T-helper 2 cell (primary cell): ENCODE results near the gene ADIPOR2.
"Not testable (repeated sequence)": the region's sequence is repeated elsewhere in the genome, so short reads cannot be mapped to it uniquely, and the experiment has no call there.

Source experiments
- DNase-seq, 5 experiments: peaks; one replicate each; pipeline versions ENCODE4 v3.0.0 to v3.0.0-alpha.2; 2012 to 2022

The ADIPOR2 gene

DNA sequence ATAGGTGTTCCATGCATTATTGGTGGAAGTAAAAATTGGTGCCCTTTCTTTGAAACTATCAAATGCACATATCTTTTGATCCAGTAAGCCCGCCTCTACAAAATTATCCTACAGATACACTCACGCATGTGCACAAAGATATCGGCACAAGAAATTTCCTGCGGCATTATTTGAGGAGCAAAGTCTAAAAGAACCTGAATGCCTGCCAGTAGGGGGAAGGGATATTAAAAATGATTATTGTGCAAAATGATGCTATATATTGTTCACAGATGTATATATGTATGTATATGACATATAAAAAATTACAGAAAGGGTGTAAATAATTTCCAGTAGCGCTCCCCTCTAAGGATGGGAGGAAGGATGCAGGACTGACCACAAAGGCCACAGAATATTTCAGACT lies 24.7 kb upstream of the ADIPOR2 start:
- DNase-seq, result no peak

DNA sequence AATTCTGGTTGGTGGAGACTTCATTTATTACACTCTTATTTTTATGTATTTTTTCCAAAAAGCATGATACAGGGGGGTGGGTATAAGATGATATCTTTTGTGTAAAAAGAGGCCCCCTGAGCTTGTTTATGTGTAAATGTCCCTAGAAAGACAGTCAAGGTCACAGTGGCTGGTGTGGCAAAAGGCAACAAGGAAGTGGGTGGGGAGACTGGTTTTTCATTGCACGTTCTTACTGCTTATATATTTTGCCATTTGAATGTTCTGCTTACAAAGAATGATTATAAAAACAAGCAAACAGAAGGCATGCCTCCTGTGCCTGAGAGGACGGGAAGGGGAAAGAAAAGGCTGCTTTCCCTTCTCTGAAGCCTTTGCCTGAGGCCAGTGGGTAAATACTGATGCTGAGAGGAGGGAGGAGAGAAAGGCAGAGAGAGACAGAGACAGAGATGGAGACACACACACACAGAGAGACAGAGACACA lies 24.1 kb upstream of the ADIPOR2 start:
- peak in 1 of 5 experiments; percentile 83 for DNase-seq

DNA sequence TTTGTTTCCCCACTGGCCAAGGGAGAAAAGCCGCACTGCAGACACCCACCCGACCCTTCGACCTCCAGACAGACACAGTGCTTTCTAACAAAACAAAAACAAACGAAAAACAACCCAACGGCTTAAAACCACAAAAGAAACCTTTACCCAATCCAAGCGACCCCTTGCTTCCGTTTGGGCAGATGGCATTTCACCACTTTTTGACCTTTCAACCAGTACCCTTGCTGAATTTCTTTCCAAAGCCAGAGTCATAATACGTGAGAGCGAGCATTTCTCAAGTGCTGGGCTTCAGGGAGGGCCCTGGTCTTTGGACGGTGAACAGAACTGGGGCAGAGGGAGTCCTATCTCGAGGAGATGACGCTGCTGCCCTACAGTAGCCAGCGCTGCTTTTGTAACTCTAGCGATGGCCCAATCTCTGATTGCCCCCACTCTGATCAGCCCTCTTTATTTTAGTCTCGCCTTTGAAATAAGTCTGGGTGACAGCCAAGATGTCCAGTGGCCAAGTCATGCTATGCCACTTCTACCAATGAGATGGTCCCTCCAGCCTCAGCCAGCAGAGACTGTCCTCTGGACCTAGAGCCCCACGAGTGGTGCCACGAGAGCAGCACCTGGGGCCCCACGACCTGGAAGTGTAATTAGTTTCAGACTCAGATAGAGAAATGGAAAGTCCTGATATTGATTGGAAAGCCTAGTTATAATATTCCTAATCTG lies 21.9 kb upstream of the ADIPOR2 start:
- peak in 1 of 5 experiments; percentile 47 for DNase-seq

DNA sequence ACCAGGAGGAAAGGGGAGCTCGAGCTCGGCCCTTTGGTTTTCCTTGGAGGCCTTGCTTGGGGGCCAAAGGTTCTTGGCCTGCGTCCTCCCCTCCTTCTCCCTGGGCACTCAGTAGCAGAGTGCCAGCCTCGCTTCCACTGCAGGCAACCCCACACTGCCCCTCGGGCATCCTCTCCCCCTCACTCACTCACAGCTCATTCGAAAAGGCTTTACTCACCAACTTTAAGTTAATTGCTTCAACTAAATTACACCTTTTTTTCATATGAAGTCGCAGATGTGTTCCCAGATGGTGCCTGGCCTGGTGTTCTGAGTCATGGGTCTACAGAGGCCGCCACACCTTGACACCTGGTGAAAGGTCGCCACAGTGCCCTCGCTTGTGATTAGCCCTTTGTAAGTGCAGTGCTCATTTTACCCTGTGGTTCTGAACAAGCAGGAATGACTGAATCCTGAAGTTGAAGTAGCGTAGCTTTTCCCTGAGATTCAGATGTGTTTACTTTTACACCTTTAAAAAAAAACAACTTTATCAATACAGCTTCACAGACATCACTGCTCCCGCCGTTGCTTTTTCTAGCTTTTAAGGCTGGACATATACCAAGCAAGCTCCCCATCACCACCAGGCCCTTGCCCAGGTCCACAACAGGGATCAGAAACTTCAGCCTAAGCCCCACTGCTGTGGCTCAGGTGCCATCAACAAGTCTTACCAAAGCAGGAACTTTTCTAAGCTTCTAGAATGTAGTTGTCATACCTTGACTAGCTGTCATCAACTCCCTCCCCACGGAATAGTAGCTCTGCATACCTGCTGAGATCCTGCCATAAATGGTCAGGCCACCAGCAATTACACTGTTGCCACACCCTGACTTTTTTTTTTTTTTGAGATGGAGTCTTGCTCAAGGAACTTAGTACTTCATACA lies 20.3 kb upstream of the ADIPOR2 start:
- DNase-seq, result no peak

DNA sequence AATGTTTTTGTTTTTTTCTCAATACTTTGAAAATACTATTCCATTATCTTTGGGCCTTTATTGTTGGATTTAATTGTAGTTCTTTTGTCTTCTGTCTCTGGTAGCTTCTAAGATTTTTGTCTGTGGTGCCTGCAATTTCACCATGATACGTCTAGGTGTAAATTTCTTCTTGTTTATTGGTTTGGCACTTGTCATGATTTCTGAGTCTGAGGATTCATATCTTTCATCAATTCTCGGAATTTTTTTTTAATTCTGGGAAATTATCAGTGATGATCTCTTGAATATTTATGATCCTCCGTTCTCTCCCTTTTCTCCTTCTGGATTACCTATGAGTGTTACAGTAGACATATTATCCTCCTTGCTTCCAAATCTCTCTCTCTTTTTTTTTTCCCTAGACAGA lies 14.8 kb upstream of the ADIPOR2 start:
- DNase-seq, result no peak

- no peak for DNase-seq
Observed at GRCh38 chr12:1680804-1681492, 9.9 kb upstream of the ADIPOR2 start.

- DNase-seq, result no peak
Observed at GRCh38 chr12:1681493-1681807, 9.4 kb upstream of the ADIPOR2 start.

DNA sequence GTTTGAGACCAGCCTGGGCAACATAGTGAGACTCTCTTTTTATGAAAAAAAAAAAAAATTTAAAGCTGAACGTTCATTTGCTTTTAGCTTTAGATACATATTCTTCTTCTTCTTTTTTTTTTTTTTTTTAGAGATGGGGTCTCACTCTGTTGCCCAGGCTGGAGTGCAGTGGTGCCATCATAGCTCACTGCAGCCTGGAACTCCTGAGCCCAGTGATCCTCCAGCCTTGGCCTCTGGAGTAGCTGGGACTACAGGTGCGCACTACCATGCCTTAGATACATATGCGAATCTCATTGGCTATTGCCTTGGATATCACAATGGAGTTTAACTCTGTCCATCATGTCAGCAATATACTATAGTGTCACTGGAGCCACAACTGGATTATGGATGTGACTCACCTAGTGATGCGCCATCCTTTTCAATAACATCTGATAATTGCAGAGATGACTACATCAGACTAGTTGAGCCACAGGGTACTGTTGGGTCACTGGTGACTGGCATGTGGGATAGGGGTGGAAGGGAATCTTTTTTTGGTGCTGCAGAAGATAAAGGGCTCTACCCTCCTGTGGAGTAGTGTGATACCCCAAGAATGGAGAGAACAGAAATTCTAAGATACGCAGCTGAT lies 2.7 kb upstream of the ADIPOR2 start:
- DNase-seq, result no peak

DNA sequence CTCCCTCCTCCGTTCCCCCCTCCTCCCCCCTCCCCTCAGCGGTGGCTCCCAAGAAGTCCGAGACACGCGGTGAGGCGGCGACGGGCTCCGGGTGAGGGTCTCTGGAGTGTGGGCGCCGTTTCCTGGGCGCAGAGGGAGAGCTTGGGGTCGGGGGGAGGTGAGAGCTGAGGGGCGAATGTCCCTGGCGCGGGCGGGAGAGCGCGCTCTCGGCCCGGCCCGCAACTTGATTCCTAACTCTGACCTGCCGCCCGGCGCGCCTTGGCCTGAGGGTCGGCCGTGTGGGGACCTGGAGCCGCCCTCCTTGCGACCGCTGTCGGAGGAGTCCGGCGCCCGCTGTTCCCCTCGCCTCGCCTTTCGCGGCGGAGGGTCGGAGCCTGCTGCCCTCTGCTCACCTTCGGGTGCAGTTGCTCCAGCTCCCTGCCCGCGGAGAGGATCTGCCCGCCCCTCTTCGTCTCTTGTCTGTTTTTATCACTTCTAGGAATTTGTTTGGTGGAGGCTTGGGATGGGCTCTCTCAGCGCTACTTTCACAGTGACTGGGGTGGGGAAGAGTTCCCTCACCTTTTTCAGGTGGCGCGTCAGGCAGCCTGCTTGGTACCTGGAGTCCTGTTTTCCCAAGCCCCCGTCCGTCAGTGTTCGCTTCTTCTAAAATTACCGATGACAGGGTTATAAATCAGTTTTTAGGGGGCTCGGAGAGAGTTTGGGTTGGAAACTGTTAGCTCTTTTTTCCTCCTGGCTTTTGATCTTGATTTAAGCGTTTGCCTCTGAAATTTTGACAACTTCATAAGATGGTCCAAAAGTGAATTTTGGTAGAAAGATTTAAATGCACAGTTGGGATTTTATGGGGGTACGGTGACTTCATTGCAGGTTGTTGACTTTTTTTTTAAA lies 495 bp downstream of the ADIPOR2 start:
- DNase-seq, result peak in 1 of 5 experiments; percentile 3

DNA sequence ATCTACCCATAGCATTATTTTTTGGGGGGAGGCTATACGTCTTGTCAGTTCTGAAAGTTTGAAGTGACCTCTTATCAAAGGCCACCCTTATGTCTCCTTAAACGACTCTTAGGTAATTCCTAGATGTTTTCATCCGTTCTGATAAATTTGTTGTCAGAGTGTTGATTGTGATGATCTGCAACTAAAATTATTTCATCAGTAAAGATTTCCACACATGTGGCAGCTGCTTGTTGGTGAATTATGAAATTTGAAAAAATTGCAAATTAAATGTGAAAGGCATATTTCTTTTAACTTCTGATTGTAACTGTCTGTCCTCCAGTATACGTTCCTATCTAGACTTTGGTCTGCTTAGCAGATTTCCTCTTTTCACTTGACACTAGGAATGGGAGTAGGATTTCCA lies 1.4 kb downstream of the ADIPOR2 start:
- no peak for DNase-seq

DNA sequence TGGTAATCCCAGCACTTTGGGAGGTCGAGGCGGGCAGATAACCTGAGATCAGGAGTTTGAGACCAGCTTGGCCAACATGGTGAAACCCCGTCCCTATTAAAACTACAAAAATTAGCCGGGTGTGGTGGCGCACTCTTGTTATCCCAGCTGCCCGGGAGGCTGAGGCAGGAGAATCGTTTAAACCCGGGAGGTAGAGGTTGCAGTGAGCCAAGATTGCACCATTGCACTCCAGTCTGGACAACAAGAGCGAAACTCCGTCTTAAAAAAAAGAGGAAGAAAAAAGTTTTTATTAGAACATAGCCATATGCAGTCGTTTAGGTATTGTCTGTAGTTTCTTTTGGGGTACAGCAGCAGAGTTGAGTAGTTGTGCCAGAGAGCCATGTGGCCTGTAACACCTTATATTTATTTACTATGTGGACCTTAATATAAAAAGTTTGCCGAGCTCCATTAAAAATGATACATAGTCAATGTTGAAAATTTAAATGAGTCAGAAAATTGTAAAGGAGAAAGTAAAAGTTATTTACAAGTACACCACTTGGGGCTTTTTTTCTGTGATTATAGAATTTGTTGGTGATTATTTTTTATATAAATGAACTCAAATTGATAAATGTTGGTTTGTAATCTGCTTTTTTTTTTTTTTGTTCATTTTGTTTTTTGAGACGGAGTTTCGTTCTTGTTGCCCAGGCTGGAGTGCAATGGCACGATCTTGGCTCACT lies 2.2 kb downstream of the ADIPOR2 start:
- no peak for DNase-seq

DNA sequence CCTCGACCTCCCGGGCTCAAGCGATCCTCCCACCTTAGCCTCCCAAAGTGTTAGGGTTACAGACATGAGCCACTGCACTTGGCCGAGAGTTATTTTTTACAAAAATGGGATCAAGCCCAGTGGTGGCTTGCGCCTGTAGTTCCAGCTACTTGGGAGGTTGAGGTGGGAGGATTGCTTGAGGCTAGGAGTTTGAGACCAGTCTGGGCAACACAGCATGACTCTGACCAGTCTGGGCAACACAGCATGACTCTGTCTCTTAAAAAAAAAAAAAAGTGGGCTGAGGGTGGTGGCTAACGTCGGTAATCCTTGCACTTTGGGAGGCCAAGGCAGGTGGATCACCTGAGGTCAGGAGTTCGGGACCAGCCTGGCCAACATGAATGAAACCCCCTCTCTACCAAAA lies 4.2 kb downstream of the ADIPOR2 start:
- DNase-seq, result not testable (repeated sequence)

DNA sequence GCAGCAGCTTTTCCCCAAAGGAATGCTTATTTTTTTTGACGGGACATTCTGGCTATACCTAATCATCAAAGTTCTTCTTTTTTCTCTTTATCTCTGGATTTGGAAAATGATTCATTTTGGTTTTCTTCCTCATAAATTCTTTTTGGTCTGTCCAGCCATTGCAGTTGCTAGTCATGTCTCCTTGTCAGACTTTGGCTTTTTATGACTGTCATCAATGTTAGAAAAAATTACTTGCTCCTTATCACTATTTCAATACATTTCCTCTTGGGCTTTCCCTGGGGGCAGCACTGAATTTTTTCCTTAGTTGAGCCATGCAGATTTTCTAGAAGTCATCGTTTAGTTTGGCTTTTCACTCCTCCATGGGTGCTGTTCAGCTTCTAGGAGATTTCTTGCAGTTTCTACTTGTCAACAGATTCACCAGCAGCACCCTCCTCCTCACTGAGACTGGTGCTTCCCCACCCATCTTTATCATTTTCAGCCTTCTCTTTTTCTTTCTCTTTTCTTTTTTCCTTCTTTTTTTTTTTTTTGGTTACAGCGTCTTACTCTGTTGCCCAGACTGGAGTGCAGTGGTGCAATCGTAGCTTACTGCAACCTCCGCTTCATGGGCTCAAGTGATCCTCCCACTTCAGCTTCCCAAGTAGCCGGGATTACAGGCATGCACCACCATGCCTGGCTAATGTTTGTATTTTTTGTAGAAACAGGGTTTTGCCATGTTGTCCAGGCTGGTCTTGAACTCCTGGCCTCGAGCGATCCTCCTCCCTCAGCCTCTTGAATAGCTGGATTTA lies 5.2 kb downstream of the ADIPOR2 start:
- DNase-seq, result no peak

DNA sequence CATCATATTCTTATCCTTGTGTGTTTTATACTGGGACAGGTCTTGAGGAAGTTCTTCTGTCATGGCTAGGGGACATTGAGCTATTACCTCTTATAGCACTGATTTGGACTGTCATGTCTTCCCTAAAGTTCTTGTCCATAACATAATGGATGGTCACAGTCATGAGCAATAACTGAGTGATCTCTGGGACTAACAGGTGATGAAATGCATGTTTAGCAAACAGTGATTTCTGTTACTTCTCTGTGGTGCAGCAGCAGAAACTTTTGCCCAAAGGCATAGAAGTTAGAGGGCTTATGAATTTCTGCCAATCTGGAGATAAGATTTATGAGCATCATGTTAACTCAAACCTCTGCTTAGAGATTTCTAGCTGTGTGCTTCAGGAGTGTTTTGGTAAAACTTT lies 5.9 kb downstream of the ADIPOR2 start:
- DNase-seq, result no peak

GRCh38 chr12:1697271-1697670 lies 6.4 kb downstream of the ADIPOR2 start:
- no peak for DNase-seq

- DNase-seq, result no peak
Observed at GRCh38 chr12:1698720-1699119, 7.8 kb downstream of the ADIPOR2 start.

GRCh38 chr12:1702713-1703112 lies 11.8 kb downstream of the ADIPOR2 start:
- no peak for DNase-seq

GRCh38 chr12:1703771-1704722 lies 13.2 kb downstream of the ADIPOR2 start:
- no peak for DNase-seq
